GM18505 (cell line): Measurements from ENCODE around the gene TMEM143.
"Not testable (repeated sequence)": the region's sequence is repeated elsewhere in the genome, so short reads cannot be mapped to it uniquely, and the experiment has no call there.

ENCODE experiments used
- ATAC-seq: cut with Tn5 transposase; IDR thresholded peaks from one replicate; pipeline ENCODE4 v1.9.1; 2021; ENCODE audit not compliant: unreplicated experiment
- POLR2A ChIP-seq: IDR thresholded peaks from 4 replicates; pipeline ENCODE4 v1.6.1; 2011; ENCODE audit warnings: borderline replicate concordance; ENCODE audit not compliant: insufficient read depth, insufficient read length; ENCODE audit errors: extremely low read depth

Gene TMEM143

GRCh38 chr19:48318286-48318987, 45.3 kb downstream of the TMEM143 start:
- no peak for TF ChIP-seq POLR2A
- no peak for ATAC-seq

GRCh38 chr19:48317708-48317960, 46.1 kb downstream of the TMEM143 start:
- not testable (repeated sequence) for ATAC-seq

GRCh38 chr19:48315712-48316111, 48.0 kb downstream of the TMEM143 start:
- TF ChIP-seq POLR2A, result no peak
- ATAC-seq, result no peak

GRCh38 chr19:48311384-48311783, 52.4 kb downstream of the TMEM143 start:
- no peak for ATAC-seq
- TF ChIP-seq POLR2A, result no peak

- ATAC-seq, result no peak
- no peak for TF ChIP-seq POLR2A
Observed at GRCh38 chr19:48310227-48310626, 53.5 kb downstream of the TMEM143 start.

- ATAC-seq, result not testable (repeated sequence)
Observed at GRCh38 chr19:48309731-48310130, 54.0 kb downstream of the TMEM143 start.

GRCh38 chr19:48308631-48309586, 54.8 kb downstream of the TMEM143 start:
- no peak for ATAC-seq
- no peak for TF ChIP-seq POLR2A

GRCh38 chr19:48303866-48304265, 59.9 kb downstream of the TMEM143 start:
- ATAC-seq, result no peak

GRCh38 chr19:48303367-48303766, 60.4 kb downstream of the TMEM143 start:
- no peak for TF ChIP-seq POLR2A
- no peak for ATAC-seq

More at GRCh38 chr19:48303866-48304265, 59.9 kb downstream of the TMEM143 start:
- TF ChIP-seq POLR2A, result no peak

GRCh38 chr19:48302600-48302959, 61.2 kb downstream of the TMEM143 start:
- no peak for ATAC-seq
- TF ChIP-seq POLR2A, result no peak

- ATAC-seq, result no peak
- no peak for TF ChIP-seq POLR2A
Observed at GRCh38 chr19:48301886-48302599, 61.7 kb downstream of the TMEM143 start.

- no peak for TF ChIP-seq POLR2A
- ATAC-seq, result no peak
Observed at GRCh38 chr19:48297975-48298374, 65.8 kb downstream of the TMEM143 start.

GRCh38 chr19:48296963-48297734, 66.6 kb downstream of the TMEM143 start:
- TF ChIP-seq POLR2A, result no peak
- ATAC-seq, result no peak
